Heart left ventricle (tissue), 16 donors: ENCODE measurements around the gene UBR2. TPM values are rescaled to one million over a fixed set of nuclear protein-coding genes. Genes with fewer than 3 reads are reported as not detected.
"Not testable (repeated sequence)": the region's sequence is repeated elsewhere in the genome, so short reads cannot be mapped to it uniquely, and the experiment has no call there.

Experiments
- ATAC-seq, 4 donors: fragments of 200-7000 bp; cut with Tn5 transposase; one replicate each; pipeline ENCODE4 v1.9.1; 2020 to 2022; ENCODE audit warnings: moderate library complexity in 4 of 4, mild to moderate bottlenecking in 3 of 4, moderate number of reproducible peaks in 1 of 4
- DNase-seq, 5 donors: peaks; one replicate each; pipeline ENCODE4 v3.0.0-alpha.2; 2020
- H3K27ac ChIP-seq, 12 donors: fragments of 200-600 bp; sonication (generic) in 4 of 12; one replicate each; pipeline versions ENCODE4 v1.5.0 to v1.8.0; 2016 to 2022; ENCODE audit warnings: mild to moderate bottlenecking in 2 of 12
- H3K27me3 ChIP-seq, 9 donors: fragments of 200-600 bp; sonication (generic) in 2 of 9; one replicate each; pipeline versions ENCODE4 v1.5.1 to v1.8.0; 2016 to 2022; ENCODE audit warnings: mild to moderate bottlenecking in 3 of 9
- H3K36me3 ChIP-seq, 9 donors: fragments of 200-600 bp; sonication (generic) in 2 of 9; one replicate each; pipeline versions ENCODE4 v1.5.0 to v1.8.0; 2018 to 2022; ENCODE audit warnings: mild to moderate bottlenecking in 2 of 9
- H3K4me1 ChIP-seq, 12 donors: fragments of 200-600 bp; sonication (generic) in 4 of 12; one replicate each; pipeline versions ENCODE4 v1.5.0 to v1.8.0; 2016 to 2022; ENCODE audit warnings: mild to moderate bottlenecking in 3 of 12
- H3K4me3 ChIP-seq, 12 donors: fragments of 200-600 bp; sonication (generic) in 4 of 12; one replicate each; pipeline versions ENCODE4 v1.5.0 to v1.8.0; 2017 to 2022; ENCODE audit warnings: mild to moderate bottlenecking in 9 of 12, moderate library complexity in 4 of 12
- H3K9me3 ChIP-seq, 12 donors: fragments of 200-600 bp; sonication (generic) in 4 of 12; one replicate each; pipeline versions ENCODE4 v1.5.0 to v1.8.0; 2016 to 2022; ENCODE audit warnings: mild to moderate bottlenecking in 1 of 12
- CTCF ChIP-seq, 12 donors: fragments of 200-600 bp; sonication (generic) in 4 of 12; IDR thresholded peaks; one replicate each; pipeline versions ENCODE4 v1.5.0 to v1.8.0; 2018 to 2022; ENCODE audit warnings: antibody characterized with exemption in 12 of 12, mild to moderate bottlenecking in 5 of 12
- POLR2A ChIP-seq, 2 donors: fragments of 450-650 bp; IDR thresholded peaks; one replicate each; pipeline ENCODE4 v1.6.1; 2017; ENCODE audit warnings: antibody characterized with exemption in 2 of 2, mild to moderate bottlenecking in 2 of 2, moderate library complexity in 2 of 2
- WGBS, 4 donors: extraction: QIAGEN DNeasy Blood & Tissue Kit in 2 of 4; methylation state at CpG; one replicate each; pipeline versions ENCODE4 v1.1.5 to v1.1.7; 2013 to 2018; 5-methylcytosine and 5-hydroxymethylcytosine counted together
- intact Hi-C, 10 donors: fragments of 100-400 bp; cut with DNase I; formaldehyde crosslinking; loops; one replicate each; pipeline versions ENCODE4 v1.11.1 to v1.14.2; 2022
- polyA plus RNA-seq, 2 donors: library from polyadenylated mRNA; stranded (reverse); fragments of 200-250 nt; gene quantifications; one replicate each; pipeline ENCODE4 v1.2.3, GENCODE V29; 2013
- total RNA-seq, 9 donors: library from RNA; depleted of rRNA in 2 of 9; stranded (reverse); fragments of >200 nt in 2 of 9; fragmentation: NEBNext Ultra II Directional in 3 of 9; extraction: Animal tissue kit (Norgen Biotek cat#: 25700) in 3 of 9; gene quantifications; one replicate each; pipeline versions ENCODE4 v1.1.0 to v1.2.4, GENCODE V29; 2016 to 2023
- donor health status: ischemic (EF 13 %, LVEDD 7.1; RV severe dilation, severe dysfunction).
- donor health status: healthy with polysubstance abuse.
- donor health status: DM: no; HTN: yes; CAD: no.
- donor health status: DM: no; HTN: no; CAD: no.
- donor health status: ischemic (EF 25% LVEDD 6.9; RV normal size, moderate dysfunction).
- donor health status: ischemic (EF 25% LVEDD 5.7; RV mildly dilated, moderate dysfunction).
- donor health status: healthy.
- donor health status: DM: yes; HTN: yes; CAD: no.
- donor health status: ischemic (EF 35%, LVEDD 5.7; RV mildly dilated, moderate dysfunction).
- donor health status: nonischemic (EF 11% LVEDD 7.7; RV severe dilation, severe dysfunction).
- donor health status: DM: yes; HTN: yes; CAD: no.
- donor health status: PGD.
- donor health status: ischemic (EF 29% LVEDD 5.4; RV normal size, mild dysfunction).
- donor health status: nonischemic (EF 23%, LVEDD 6.1; RV moderate dilation, normal function).

UBR2 gene
- total and polyA plus RNA-seq, 11 donors, result 9.9 to 35.9 (median 30.1) TPM

GRCh38 chr6:42572523-42572922 is 8.7 kb downstream of the UBR2 start:
- Histone ChIP-seq H3K4me3 (no peak overlapping the region), H3K27ac (peak overlapping the region in 1 of 12 donors; percentile 35), H3K9me3 (no peaks in the 10 kb centered on the region), H3K4me1 (peaks cover 0 to 63% (median 28%) of the 10 kb centered on the region in 12 donors), H3K27me3 (no peaks in the 10 kb centered on the region), H3K36me3 (peaks cover 0 to 37% (median 28%) of the 10 kb centered on the region in 9 donors)
- DNase-seq (no peak), ATAC-seq (no peak)
- TF ChIP-seq CTCF (IDR thresholded peaks at IDR 0.05) (no peak), POLR2A (IDR thresholded peaks at IDR 0.05) (no peak)
- 47 to 65% (median 56%) methylated on average over 4 of the region's 4 CpGs for WGBS, 4 donors
- intact Hi-C loops, result no loop called here

- Histone ChIP-seq H3K36me3 (peaks cover 0 to 66% (median 40%) of the 10 kb centered on the region in 9 donors), H3K4me1 (peaks cover 0 to 53% (median 23%) of the 10 kb centered on the region in 12 donors)
- intact Hi-C loops, ATAC-seq, H3K27ac ChIP-seq, DNase-seq, H3K9me3 ChIP-seq, H3K4me3 ChIP-seq, H3K27me3 ChIP-seq: not testable (repeated sequence)
- WGBS, 4 donors, result 66 to 79% (median 75%) methylated on average over 5 to 7 of the region's 7 CpGs
Observed at GRCh38 chr6:42576538-42576937, 12.7 kb downstream of the UBR2 start.

GRCh38 chr6:42598300-42598699 is 34.5 kb downstream of the UBR2 start:
- peaks cover 0 to 15% (median 0%) of the 10 kb centered on the region in 12 donors for H3K4me1 ChIP-seq
- H3K4me3 ChIP-seq, result no peak overlapping the region
- H3K27ac ChIP-seq, result no peak overlapping the region
- intact Hi-C loops, result no loop called here
- ATAC-seq (no peak), DNase-seq (no peak)
- TF ChIP-seq CTCF (IDR thresholded peaks at IDR 0.05), result no peak
- TF ChIP-seq POLR2A (IDR thresholded peaks at IDR 0.05), result no peak
- peaks cover 0 to 8% (median 0%) of the 10 kb centered on the region in 12 donors for H3K9me3 ChIP-seq
- 97 to 99% (median 98%) methylated on average over 2 of the region's 2 CpGs for WGBS, 4 donors
- H3K27me3 ChIP-seq, result no peaks in the 10 kb centered on the region
- H3K36me3 ChIP-seq, result peaks cover 0 to 77% (median 62%) of the 10 kb centered on the region in 9 donors

- 93 to 95% (median 93%) methylated on average over 3 of the region's 3 CpGs for WGBS, 4 donors
- no peak overlapping the region for H3K27ac ChIP-seq
- peaks cover 0 to 8% (median 0%) of the 10 kb centered on the region in 12 donors for H3K9me3 ChIP-seq
- peaks cover 0 to 79% (median 62%) of the 10 kb centered on the region in 9 donors for H3K36me3 ChIP-seq
- peaks cover 0 to 15% (median 0%) of the 10 kb centered on the region in 12 donors for H3K4me1 ChIP-seq
- no peak for ATAC-seq
- no peak for DNase-seq
- H3K27me3 ChIP-seq, result no peaks in the 10 kb centered on the region
- no peak for TF ChIP-seq POLR2A (IDR thresholded peaks at IDR 0.05)
- no peak overlapping the region for H3K4me3 ChIP-seq
- intact Hi-C loops, result no loop called here
Observed at GRCh38 chr6:42599558-42599957, 35.7 kb downstream of the UBR2 start.

- TF ChIP-seq CTCF (IDR thresholded peaks at IDR 0.05) (no peak), POLR2A (IDR thresholded peaks at IDR 0.05) (no peak)
- H3K36me3 ChIP-seq, result peaks cover 0 to 83% (median 63%) of the 10 kb centered on the region in 9 donors
- H3K4me1 ChIP-seq, result no peaks in the 10 kb centered on the region
- no peaks in the 10 kb centered on the region for H3K9me3 ChIP-seq
- ATAC-seq (no peak), DNase-seq (no peak)
- intact Hi-C loops, result no loop called here
- no peak overlapping the region for H3K27ac ChIP-seq
- no peak overlapping the region for H3K4me3 ChIP-seq
- no peaks in the 10 kb centered on the region for H3K27me3 ChIP-seq
Observed at GRCh38 chr6:42604150-42604549, 40.3 kb downstream of the UBR2 start.

- DNase-seq, H3K4me3 ChIP-seq, H3K27ac ChIP-seq, intact Hi-C loops, H3K4me1 ChIP-seq, H3K9me3 ChIP-seq, H3K27me3 ChIP-seq, ATAC-seq: not testable (repeated sequence)
- peaks cover 0 to 87% (median 69%) of the 10 kb centered on the region in 9 donors for H3K36me3 ChIP-seq
- WGBS, 4 donors, result 97 to 100% (median 98%) methylated on average over 2 of the region's 2 CpGs
Observed at GRCh38 chr6:42604699-42605098, 40.9 kb downstream of the UBR2 start.
